Epithelial cell of esophagus (primary cell): Measurements from ENCODE around the gene ZNRF3.
A peak's percentile ranks its signal among the peaks of the same experiment; 100 is the strongest.

ENCODE experiments used
- DNase-seq: peaks from one replicate; pipeline ENCODE4 v3.0.0; 2010; ENCODE audit warnings: low read depth
- H3K4me3 ChIP-seq: 2 replicates; pipeline ENCODE4 v1.5.1; 2011; ENCODE audit warnings: mild to moderate bottlenecking, low read length, control low read depth
- CTCF ChIP-seq: IDR thresholded peaks from 2 replicates; pipeline ENCODE4 v1.5.1; 2011; ENCODE audit warnings: low read depth, mild to moderate bottlenecking, low read length, control low read depth, inconsistent platforms; ENCODE audit not compliant: insufficient read depth; ENCODE audit errors: missing control alignments

ZNRF3 gene

GRCh38 chr22:29040385-29041275, 157.3 kb downstream of the ZNRF3 start:
- TF ChIP-seq CTCF, result peak; percentile 99
- peak; percentile 77 for DNase-seq
- no peak overlapping the region for H3K4me3 ChIP-seq

- TF ChIP-seq CTCF, result no peak
- no peak overlapping the region for H3K4me3 ChIP-seq
- DNase-seq, result no peak
These were observed 158.0 kb downstream of the ZNRF3 start for GRCh38 chr22:29041408-29041807.

- no peak for TF ChIP-seq CTCF
- peak; percentile 20 for DNase-seq
- no peak overlapping the region for H3K4me3 ChIP-seq
These were observed 160.7 kb downstream of the ZNRF3 start for GRCh38 chr22:29043906-29044575.

- peak; percentile 44 for DNase-seq
- no peak overlapping the region for H3K4me3 ChIP-seq
- TF ChIP-seq CTCF, result no peak
These were observed 161.3 kb downstream of the ZNRF3 start for GRCh38 chr22:29044657-29045176.

GRCh38 chr22:29048822-29049654, 165.7 kb downstream of the ZNRF3 start:
- no peak overlapping the region for H3K4me3 ChIP-seq
- no peak for TF ChIP-seq CTCF
- DNase-seq, result no peak

GRCh38 chr22:29049655-29050263, 166.4 kb downstream of the ZNRF3 start:
- no peak for TF ChIP-seq CTCF
- no peak for DNase-seq

More at GRCh38 chr22:29049655-29050263, 166.4 kb downstream of the ZNRF3 start:
- no peak overlapping the region for H3K4me3 ChIP-seq
